IMR-90 (cell line): ENCODE results near the gene WDR17. TPM values are rescaled to one million over a fixed set of nuclear protein-coding genes. Genes with fewer than 3 reads are reported as not detected.

Experiments
- ATAC-seq: fragments of 200-7000 bp; cut with Tn5 transposase; 2 replicates; pipeline ENCODE4 v1.9.1; 2020; ENCODE audit warnings: low read depth, mild to moderate bottlenecking, moderate library complexity
- BruUV-seq: library from RNA; stranded (reverse); fragments of 400-500 nt; replicated peaks from 2 replicates; lab custom pipeline; 2021; lab: Mats Ljungman, UMichigan
- CTCF ChIA-PET: fragments of 300-600 bp; formaldehyde crosslinking; extraction: SDS; loops from one replicate; lab custom pipeline; 2021; ENCODE audit warnings: antibody characterized with exemption; lab: Yijun Ruan, JAX
- POLR2A ChIA-PET: fragments of 300-600 bp; sonication (Branson Sonifier 250); formaldehyde crosslinking; loops from one replicate; lab custom pipeline; 2022; ENCODE audit warnings: antibody characterized with exemption; ENCODE audit not compliant: unreplicated experiment; lab: Charles Lee
- DNase-seq: peaks from one replicate; pipeline ENCODE4 v3.0.0; 2013
- H2AFZ ChIP-seq: replicated peaks from 2 replicates; pipeline ENCODE3; 2013; ENCODE audit warnings: low read length, mild to moderate bottlenecking; ENCODE audit not compliant: poor library complexity
- H2AK5ac ChIP-seq: 2 replicates; pipeline ENCODE4 v1.6.1; 2013; ENCODE audit warnings: low read depth, low read length, inconsistent platforms
- H2AK9ac ChIP-seq: replicated peaks from 2 replicates; pipeline ENCODE3; 2013; ENCODE audit warnings: mild to moderate bottlenecking, low read depth, low read length, moderate library complexity; ENCODE audit not compliant: poor library complexity
- H2BK120ac ChIP-seq: 2 replicates; pipeline ENCODE4 v1.6.1; 2013; ENCODE audit warnings: low read depth, low read length, inconsistent platforms
- H2BK15ac ChIP-seq: 3 replicates; pipeline ENCODE4 v1.6.1; 2013; ENCODE audit warnings: low read depth, low read length, inconsistent platforms
- H2BK20ac ChIP-seq: 2 replicates; pipeline ENCODE4 v1.6.1; 2013; ENCODE audit warnings: low read depth, mild to moderate bottlenecking, inconsistent platforms, low read length, moderate library complexity
- H2BK5ac ChIP-seq: 2 replicates; pipeline ENCODE4 v1.6.1; 2013; ENCODE audit warnings: mild to moderate bottlenecking, low read depth, low read length, inconsistent platforms; ENCODE audit not compliant: poor library complexity, severe bottlenecking
- H3K14ac ChIP-seq: replicated peaks from 2 replicates; pipeline ENCODE4 v1.6.1; 2013; ENCODE audit warnings: low read depth, low read length, inconsistent platforms
- H3K18ac ChIP-seq: 2 replicates; pipeline ENCODE4 v1.6.1; 2013; ENCODE audit warnings: low read depth, low read length, control low read depth
- H3K23ac ChIP-seq: 2 replicates; pipeline ENCODE4 v1.6.1; 2013; ENCODE audit warnings: low read depth, low read length, inconsistent platforms
- H3K27ac ChIP-seq: 2 replicates; pipeline ENCODE4 v1.5.1; 2013; ENCODE audit warnings: mild to moderate bottlenecking, control low read depth, low read length; ENCODE audit not compliant: insufficient read depth
- H3K27me3 ChIP-seq: 2 replicates; pipeline ENCODE4 v1.6.1; 2013; ENCODE audit warnings: low read length; ENCODE audit not compliant: control insufficient read depth, insufficient read depth
- H3K36me3 ChIP-seq: 2 replicates; pipeline ENCODE4 v1.6.1; 2013; ENCODE audit warnings: low read length, mixed read lengths; ENCODE audit not compliant: control insufficient read depth, insufficient read depth
- H3K4ac ChIP-seq: 2 replicates; pipeline ENCODE4 v1.6.1; 2013; ENCODE audit warnings: low read depth, low read length, inconsistent platforms
- H3K4me1 ChIP-seq: 2 replicates; pipeline ENCODE4 v1.6.1; 2013; ENCODE audit warnings: low read length, mixed read lengths; ENCODE audit not compliant: control insufficient read depth, insufficient read depth
- H3K4me2 ChIP-seq: 2 replicates; pipeline ENCODE4 v1.6.1; 2013; ENCODE audit warnings: low read depth, mild to moderate bottlenecking, control low read depth, low read length, moderate library complexity
- H3K4me3 ChIP-seq: 2 replicates; pipeline ENCODE4 v1.5.1; 2013; ENCODE audit warnings: low read depth, mild to moderate bottlenecking, control low read depth, low read length, moderate library complexity; ENCODE audit not compliant: insufficient read depth
- H3K56ac ChIP-seq: 2 replicates; pipeline ENCODE4 v1.6.1; 2013; ENCODE audit warnings: low read length, inconsistent platforms; ENCODE audit not compliant: insufficient read depth; ENCODE audit errors: extremely low read depth
- H3K79me1 ChIP-seq, 2 experiments: 2 replicates each; pipeline ENCODE4 v1.6.1; 2013; ENCODE audit warnings: low read length in 2 of 2, inconsistent platforms in 1 of 2, low read depth in 1 of 2
- H3K9ac ChIP-seq: 2 replicates; pipeline ENCODE4 v1.6.1; 2013; ENCODE audit warnings: low read depth, low read length, control low read depth
- H3K9me1 ChIP-seq: 2 replicates; pipeline ENCODE4 v1.6.1; 2013; ENCODE audit warnings: low read length, inconsistent platforms; ENCODE audit not compliant: insufficient read depth
- H3K9me3 ChIP-seq: 2 replicates; pipeline ENCODE4 v1.6.1; 2013; ENCODE audit warnings: low read length; ENCODE audit not compliant: control insufficient read depth, insufficient read depth
- H4K20me1 ChIP-seq: 2 replicates; pipeline ENCODE4 v1.6.1; 2013; ENCODE audit warnings: low read length, inconsistent platforms; ENCODE audit not compliant: insufficient read depth
- H4K5ac ChIP-seq: 2 replicates; pipeline ENCODE4 v1.6.1; 2013; ENCODE audit warnings: mild to moderate bottlenecking, low read depth, low read length, control low read depth
- H4K8ac ChIP-seq, 2 experiments: 2 replicates each; pipeline ENCODE4 v1.6.1; 2013; ENCODE audit warnings: low read depth in 2 of 2, low read length in 2 of 2, control low read depth in 1 of 2, inconsistent platforms in 1 of 2
- H4K91ac ChIP-seq: 2 replicates; pipeline ENCODE4 v1.6.1; 2013; ENCODE audit warnings: low read depth, low read length, inconsistent platforms; ENCODE audit not compliant: insufficient read depth
- BHLHE40 ChIP-seq: fragments of 150-350 bp; IDR thresholded peaks from 2 replicates; pipeline ENCODE4 v1.6.1; 2016; ENCODE audit warnings: mild to moderate bottlenecking, low read depth, low read length
- CEBPB ChIP-seq: IDR thresholded peaks from 2 replicates; pipeline ENCODE4 v1.6.1; 2012; ENCODE audit warnings: low read depth, low read length, improper control_type of control experiment
- CHD1 ChIP-seq: IDR thresholded peaks from 2 replicates; pipeline ENCODE4 v1.6.1; 2012; ENCODE audit warnings: low read depth, low read length, improper control_type of control experiment
- FOS ChIP-seq: fragments of 150-350 bp; IDR thresholded peaks from 2 replicates; pipeline ENCODE4 v1.6.1; 2016; ENCODE audit warnings: low read depth, low read length
- MAFK ChIP-seq: IDR thresholded peaks from 2 replicates; pipeline ENCODE4 v1.6.1; 2012; ENCODE audit warnings: low read depth, low read length, improper control_type of control experiment
- MAZ ChIP-seq: IDR thresholded peaks from 2 replicates; pipeline ENCODE4 v1.6.1; 2012; ENCODE audit warnings: low read depth, mild to moderate bottlenecking, low read length, improper control_type of control experiment, moderate library complexity, borderline replicate concordance
- MXI1 ChIP-seq: IDR thresholded peaks from 2 replicates; pipeline ENCODE4 v1.6.1; 2012; ENCODE audit warnings: low read depth, mild to moderate bottlenecking, low read length, moderate library complexity, borderline replicate concordance
- NFE2L2 ChIP-seq: fragments of 150-350 bp; IDR thresholded peaks from 2 replicates; pipeline ENCODE4 v1.6.1; 2016; ENCODE audit warnings: low read depth, mild to moderate bottlenecking, low read length
- POLR2A ChIP-seq: IDR thresholded peaks from 2 replicates; pipeline ENCODE4 v1.6.1; 2012; ENCODE audit warnings: mild to moderate bottlenecking, low read depth, low read length
- RAD21 ChIP-seq: IDR thresholded peaks from 2 replicates; pipeline ENCODE4 v1.6.1; 2012; ENCODE audit warnings: low read length, improper control_type of control experiment
- RCOR1 ChIP-seq: IDR thresholded peaks from 2 replicates; pipeline ENCODE4 v1.6.1; 2012; ENCODE audit warnings: mild to moderate bottlenecking, low read length, improper control_type of control experiment; ENCODE audit not compliant: insufficient replicate concordance
- RFX5 ChIP-seq: IDR thresholded peaks from 2 replicates; pipeline ENCODE4 v1.8.0; 2012; ENCODE audit warnings: low read depth, mild to moderate bottlenecking, low read length, moderate library complexity
- SMC3 ChIP-seq: fragments of 150-350 bp; IDR thresholded peaks from 2 replicates; pipeline ENCODE4 v1.6.1; 2016; ENCODE audit warnings: low read depth, mild to moderate bottlenecking, antibody characterized with exemption, low read length, moderate library complexity
- WGBS, 2 experiments: methylation state at CpG; one replicate each; pipeline versions ENCODE4 v1.1.5 to v1.1.7; 2013; ENCODE audit warnings: missing lambda C conversion rate in 2 of 2; ENCODE audit not compliant: insufficient read length in 1 of 2; ENCODE audit errors: extremely low coverage in 2 of 2; 5-methylcytosine and 5-hydroxymethylcytosine counted together
- dilution Hi-C: fragments of 300-500 bp; cut with HindIII; formaldehyde crosslinking; loops from one replicate; pipeline ENCODE4 v1.14.3; 2018; ENCODE audit warnings: low sequenced_read_pairs; ENCODE audit not compliant: unreplicated experiment
- in situ Hi-C: fragments of 300-500 bp; cut with MboI; formaldehyde crosslinking; loops from 3 replicates; pipeline ENCODE4 v1.14.3; 2019; ENCODE audit warnings: low sequenced_read_pairs, inconsistent platforms, mixed read lengths
- intact Hi-C: fragments of 100-400 bp; cut with micrococcal nuclease; formaldehyde crosslinking; loops from 2 replicates; pipeline ENCODE4 v1.10.0; 2022
- polyA plus RNA-seq, 3 experiments: library from polyadenylated mRNA; depleted of rRNA; stranded (reverse); fragments of >200 nt; gene quantifications; 2 replicates each; pipeline ENCODE4 v1.2.3, GENCODE V29; 2012; ENCODE audit warnings: low replicate concordance in 1 of 3
- total RNA-seq: library from RNA; depleted of rRNA; stranded (reverse); fragments of >200 nt; gene quantifications from 2 replicates; pipeline ENCODE4 v1.2.3, GENCODE V29; 2012
- TF ChIP-seq, protein P1 (sequence below): conservative IDR thresholded peaks from 2 replicates; pipeline ENCODE4 v1.5.1; 2012; ENCODE audit warnings: mild to moderate bottlenecking, low read depth, low read length, improper control_type of control experiment
- TF ChIP-seq, protein P2 (sequence below): fragments of 150-350 bp; IDR thresholded peaks from 2 replicates; pipeline ENCODE4 v1.6.1; 2016; ENCODE audit warnings: low read depth, mild to moderate bottlenecking, low read length, moderate library complexity, borderline replicate concordance
- TF ChIP-seq, protein P3 (sequence below): fragments of 150-350 bp; IDR thresholded peaks from 2 replicates; pipeline ENCODE4 v1.6.1; 2017; ENCODE audit warnings: mild to moderate bottlenecking, antibody characterized with exemption, low read length, low read depth

Gene WDR17
- total and polyA plus RNA-seq, 2 of the 4 experiments (the other 2 are of a cell fraction) = 0.53 to 0.54 TPM

DNA sequence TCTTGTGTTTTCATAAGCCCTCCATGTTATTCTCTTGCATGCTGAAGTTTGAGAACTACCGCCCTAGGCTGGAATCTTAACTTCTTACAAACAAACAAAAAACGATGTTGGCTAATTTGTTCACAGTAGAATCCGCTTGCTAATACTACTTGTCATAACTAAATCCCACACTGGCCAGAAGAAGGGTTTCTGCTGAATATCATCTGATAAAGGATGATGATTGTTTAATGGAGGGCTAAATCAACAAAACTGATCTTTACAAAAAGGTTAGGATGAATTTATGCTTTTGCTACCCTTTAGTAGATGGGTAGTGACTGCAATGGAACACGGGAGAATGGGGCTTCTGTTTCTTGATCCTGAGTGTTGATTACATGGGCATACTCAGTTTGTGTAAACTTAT is 87.5 kb downstream of the WDR17 start:
- in situ Hi-C loops = no loop called here
- no TSS peak for BruUV-seq
- POLR2A ChIA-PET = no interaction called here

More for the DNA sequence above, 87.5 kb downstream of the WDR17 start:
- no peaks in the 10 kb centered on the region for H3K9me1 ChIP-seq
- no peaks in the 10 kb centered on the region for H3K27me3 ChIP-seq
- H2BK5ac ChIP-seq = no peak overlapping the region
- peak overlapping the region; percentile 64 for H2BK120ac ChIP-seq
- no peak overlapping the region for H2AK9ac ChIP-seq
- no peak overlapping the region for H2AFZ ChIP-seq
- no CpG with 5 or more reads among the region's 4 CpGs for WGBS, 2 experiments
- H3K56ac ChIP-seq = no peak overlapping the region
- H2BK20ac ChIP-seq = peak overlapping the region; percentile 51; the same call in 1 of the 2 replicates
- no peak overlapping the region for H3K27ac ChIP-seq
- H3K36me3 ChIP-seq = no peaks in the 10 kb centered on the region
- H4K91ac ChIP-seq = no peak overlapping the region
- no peak overlapping the region for H3K4me2 ChIP-seq
- H3K9me3 ChIP-seq = no peaks in the 10 kb centered on the region
- no peaks in the 10 kb centered on the region for H3K4me1 ChIP-seq
- no peak overlapping the region for H2AK5ac ChIP-seq
- dilution Hi-C loops (no loop called here), intact Hi-C loops (loop anchor here (5.0 kb wide), 1 partner anchor 34 kb away; no protein-coding TSS in a partner anchor)
- no peak for TF ChIP-seq MAZ
- no peak for TF ChIP-seq MXI1
- TF ChIP-seq RCOR1 = no peak
- TF ChIP-seq CEBPB = no peak
- TF ChIP-seq, protein P1, sequence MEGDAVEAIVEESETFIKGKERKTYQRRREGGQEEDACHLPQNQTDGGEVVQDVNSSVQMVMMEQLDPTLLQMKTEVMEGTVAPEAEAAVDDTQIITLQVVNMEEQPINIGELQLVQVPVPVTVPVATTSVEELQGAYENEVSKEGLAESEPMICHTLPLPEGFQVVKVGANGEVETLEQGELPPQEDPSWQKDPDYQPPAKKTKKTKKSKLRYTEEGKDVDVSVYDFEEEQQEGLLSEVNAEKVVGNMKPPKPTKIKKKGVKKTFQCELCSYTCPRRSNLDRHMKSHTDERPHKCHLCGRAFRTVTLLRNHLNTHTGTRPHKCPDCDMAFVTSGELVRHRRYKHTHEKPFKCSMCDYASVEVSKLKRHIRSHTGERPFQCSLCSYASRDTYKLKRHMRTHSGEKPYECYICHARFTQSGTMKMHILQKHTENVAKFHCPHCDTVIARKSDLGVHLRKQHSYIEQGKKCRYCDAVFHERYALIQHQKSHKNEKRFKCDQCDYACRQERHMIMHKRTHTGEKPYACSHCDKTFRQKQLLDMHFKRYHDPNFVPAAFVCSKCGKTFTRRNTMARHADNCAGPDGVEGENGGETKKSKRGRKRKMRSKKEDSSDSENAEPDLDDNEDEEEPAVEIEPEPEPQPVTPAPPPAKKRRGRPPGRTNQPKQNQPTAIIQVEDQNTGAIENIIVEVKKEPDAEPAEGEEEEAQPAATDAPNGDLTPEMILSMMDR = no peak
- TF ChIP-seq, protein P2, sequence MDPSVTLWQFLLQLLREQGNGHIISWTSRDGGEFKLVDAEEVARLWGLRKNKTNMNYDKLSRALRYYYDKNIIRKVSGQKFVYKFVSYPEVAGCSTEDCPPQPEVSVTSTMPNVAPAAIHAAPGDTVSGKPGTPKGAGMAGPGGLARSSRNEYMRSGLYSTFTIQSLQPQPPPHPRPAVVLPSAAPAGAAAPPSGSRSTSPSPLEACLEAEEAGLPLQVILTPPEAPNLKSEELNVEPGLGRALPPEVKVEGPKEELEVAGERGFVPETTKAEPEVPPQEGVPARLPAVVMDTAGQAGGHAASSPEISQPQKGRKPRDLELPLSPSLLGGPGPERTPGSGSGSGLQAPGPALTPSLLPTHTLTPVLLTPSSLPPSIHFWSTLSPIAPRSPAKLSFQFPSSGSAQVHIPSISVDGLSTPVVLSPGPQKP = no peak
- TF ChIP-seq CHD1 = no peak
- no peak for TF ChIP-seq RFX5
- TF ChIP-seq NFE2L2 = no peak
- TF ChIP-seq MAFK = no peak
- TF ChIP-seq, protein P3, sequence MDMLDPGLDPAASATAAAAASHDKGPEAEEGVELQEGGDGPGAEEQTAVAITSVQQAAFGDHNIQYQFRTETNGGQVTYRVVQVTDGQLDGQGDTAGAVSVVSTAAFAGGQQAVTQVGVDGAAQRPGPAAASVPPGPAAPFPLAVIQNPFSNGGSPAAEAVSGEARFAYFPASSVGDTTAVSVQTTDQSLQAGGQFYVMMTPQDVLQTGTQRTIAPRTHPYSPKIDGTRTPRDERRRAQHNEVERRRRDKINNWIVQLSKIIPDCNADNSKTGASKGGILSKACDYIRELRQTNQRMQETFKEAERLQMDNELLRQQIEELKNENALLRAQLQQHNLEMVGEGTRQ = no peak
- no peak for TF ChIP-seq RAD21
- no peak for TF ChIP-seq BHLHE40
- no peak for TF ChIP-seq POLR2A
- no peak for TF ChIP-seq SMC3
- TF ChIP-seq FOS = no peak
- H3K14ac ChIP-seq = no peak overlapping the region
- CTCF ChIA-PET = no interaction called here
- no peak overlapping the region; the same call in 1 of the 2 replicates for H3K4ac ChIP-seq
- no peak overlapping the region for H3K23ac ChIP-seq
- no peak overlapping the region for H3K4me3 ChIP-seq
- no peak overlapping the region for H2BK15ac ChIP-seq
- H3K18ac ChIP-seq = no peak overlapping the region; the same call in 1 of the 2 replicates
- H4K20me1 ChIP-seq = no peaks in the 10 kb centered on the region
- H4K8ac ChIP-seq = peak overlapping the region in 1 of 2 experiments; percentile 22; a peak in 1 of 4 replicates
- H3K9ac ChIP-seq = no peak overlapping the region
- ATAC-seq = no peak
- no peak for DNase-seq
- H3K79me1 ChIP-seq = no peaks in the 10 kb centered on the region
- H4K5ac ChIP-seq = no peak overlapping the region
